Esophagus squamous epithelium (tissue), 4 donors: Measurements from ENCODE around the gene OLFML2A.

ENCODE experiments used
- POLR2A ChIP-seq, 4 donors: fragments of 450-650 bp; IDR thresholded peaks; one replicate each; pipeline ENCODE4 v1.6.1; 2017; ENCODE audit warnings: antibody characterized with exemption in 4 of 4, mild to moderate bottlenecking in 4 of 4, moderate library complexity in 3 of 4
- TF ChIP-seq, protein P1 (sequence below), 6 experiments: fragments of 450-650 bp in 4 of 6; fragments of 200-600 bp in 2 of 6; sonication (generic) in 2 of 6; IDR thresholded peaks; one replicate each; pipeline ENCODE4 v1.5.1; 2016 to 2019; ENCODE audit warnings: antibody characterized with exemption in 6 of 6, mild to moderate bottlenecking in 4 of 6, moderate library complexity in 4 of 6

DNA sequence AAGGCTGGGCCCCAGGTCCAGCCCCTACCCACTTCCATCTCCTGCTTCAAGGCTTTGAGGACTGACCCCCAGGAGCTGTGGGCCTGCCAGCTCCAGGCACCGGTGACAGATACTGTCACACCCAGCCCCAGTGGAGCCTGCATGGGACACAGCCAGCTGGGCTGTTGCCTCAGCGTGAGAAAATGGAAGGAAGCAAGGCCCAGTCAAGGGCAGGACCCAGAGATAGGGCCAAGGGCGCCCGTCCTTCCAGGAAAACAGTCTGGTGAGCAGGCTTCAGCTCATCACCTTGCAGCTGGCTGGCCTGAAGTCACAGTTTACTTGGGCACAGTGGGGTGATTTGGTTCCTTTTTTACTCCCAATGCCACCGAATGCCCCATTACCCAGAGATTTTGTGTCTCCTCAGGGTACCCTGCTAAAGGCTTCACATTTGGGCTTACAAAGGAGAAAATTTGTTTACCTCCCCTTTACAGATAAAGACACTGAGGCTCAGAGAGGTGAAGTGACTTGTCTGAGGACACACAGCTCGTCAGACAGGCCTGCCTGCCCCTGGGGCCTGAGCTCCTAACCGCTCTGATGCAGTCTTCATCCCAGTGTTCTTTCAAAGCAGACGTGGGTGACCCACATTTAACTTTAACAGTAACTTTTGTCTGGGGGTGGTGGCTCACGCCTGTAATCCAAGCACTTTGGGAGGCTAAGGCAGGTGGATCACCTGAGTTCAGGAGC, 54.9 kb downstream of the OLFML2A start:
- TF ChIP-seq, protein P1, sequence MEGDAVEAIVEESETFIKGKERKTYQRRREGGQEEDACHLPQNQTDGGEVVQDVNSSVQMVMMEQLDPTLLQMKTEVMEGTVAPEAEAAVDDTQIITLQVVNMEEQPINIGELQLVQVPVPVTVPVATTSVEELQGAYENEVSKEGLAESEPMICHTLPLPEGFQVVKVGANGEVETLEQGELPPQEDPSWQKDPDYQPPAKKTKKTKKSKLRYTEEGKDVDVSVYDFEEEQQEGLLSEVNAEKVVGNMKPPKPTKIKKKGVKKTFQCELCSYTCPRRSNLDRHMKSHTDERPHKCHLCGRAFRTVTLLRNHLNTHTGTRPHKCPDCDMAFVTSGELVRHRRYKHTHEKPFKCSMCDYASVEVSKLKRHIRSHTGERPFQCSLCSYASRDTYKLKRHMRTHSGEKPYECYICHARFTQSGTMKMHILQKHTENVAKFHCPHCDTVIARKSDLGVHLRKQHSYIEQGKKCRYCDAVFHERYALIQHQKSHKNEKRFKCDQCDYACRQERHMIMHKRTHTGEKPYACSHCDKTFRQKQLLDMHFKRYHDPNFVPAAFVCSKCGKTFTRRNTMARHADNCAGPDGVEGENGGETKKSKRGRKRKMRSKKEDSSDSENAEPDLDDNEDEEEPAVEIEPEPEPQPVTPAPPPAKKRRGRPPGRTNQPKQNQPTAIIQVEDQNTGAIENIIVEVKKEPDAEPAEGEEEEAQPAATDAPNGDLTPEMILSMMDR (IDR thresholded peaks at IDR 0.05): no peak
- TF ChIP-seq POLR2A (IDR thresholded peaks at IDR 0.05): no peak
